Epithelial cell of proximal tubule (primary cell): ENCODE results near the gene ERMP1. TPM values are rescaled to one million over a fixed set of nuclear protein-coding genes. Genes with fewer than 3 reads are reported as not detected.
"Not testable (repeated sequence)": the region's sequence is repeated elsewhere in the genome, so short reads cannot be mapped to it uniquely, and the experiment has no call there.

Experiments
- DNase-seq: peaks from one replicate; pipeline ENCODE4 v3.0.0-alpha.2; 2011; ENCODE audit warnings: low read depth
- H3K4me3 ChIP-seq: 2 replicates; pipeline ENCODE4 v1.5.1; 2011; ENCODE audit warnings: low read depth, mild to moderate bottlenecking, low read length
- CTCF ChIP-seq: conservative IDR thresholded peaks from 2 replicates; pipeline ENCODE4 v1.5.1; 2012; ENCODE audit warnings: low read depth, mild to moderate bottlenecking, low read length
- total RNA-seq: library from RNA; depleted of rRNA; stranded (reverse); fragments of >200 nt; gene quantifications from 2 replicates; pipeline ENCODE4 v1.2.3, GENCODE V29; 2015

Gene ERMP1
- total RNA-seq = 13.2 and 21.3 TPM in 2 replicates

- no peak for DNase-seq
- H3K4me3 ChIP-seq = peak within 1 kb of the TSS; percentile 99
- TF ChIP-seq CTCF = peak; percentile 76
Measured at GRCh38 chr9:5832538-5833529, at the start of gene ERMP1. TSS of gene ERMP1 (minus strand) at chr9:5833117. CDS start at chr9:5833027, 90 bp downstream.

GRCh38 chr9:5882244-5883012 lies 49.5 kb upstream of the ERMP1 start:
- DNase-seq, H3K4me3 ChIP-seq: not testable (repeated sequence)

- DNase-seq = peak; percentile 62
- H3K4me3 ChIP-seq = peak overlapping the region; percentile 11
- no peak for TF ChIP-seq CTCF
Measured at GRCh38 chr9:5879419-5880181, 46.7 kb upstream of the ERMP1 start.

- DNase-seq = no peak
- H3K4me3 ChIP-seq = no peak overlapping the region
- TF ChIP-seq CTCF = no peak
Measured at GRCh38 chr9:5876711-5877110, 43.8 kb upstream of the ERMP1 start.

GRCh38 chr9:5876026-5876425 lies 43.1 kb upstream of the ERMP1 start:
- no peak for TF ChIP-seq CTCF

GRCh38 chr9:5874048-5874447 lies 41.1 kb upstream of the ERMP1 start:
- no peak for TF ChIP-seq CTCF
- H3K4me3 ChIP-seq = no peak overlapping the region
- no peak for DNase-seq

More at GRCh38 chr9:5876026-5876425, 43.1 kb upstream of the ERMP1 start:
- H3K4me3 ChIP-seq = no peak overlapping the region
- DNase-seq = no peak
